ENCODE results near the gene RBMS3. TPM values are rescaled to one million over a fixed set of nuclear protein-coding genes. Genes with fewer than 3 reads are reported as not detected.

The RBMS3 gene
- total RNA-seq, 3 donors from 2014 or later, result 4.6 to 53.6 (median 11.7) TPM

DNA sequence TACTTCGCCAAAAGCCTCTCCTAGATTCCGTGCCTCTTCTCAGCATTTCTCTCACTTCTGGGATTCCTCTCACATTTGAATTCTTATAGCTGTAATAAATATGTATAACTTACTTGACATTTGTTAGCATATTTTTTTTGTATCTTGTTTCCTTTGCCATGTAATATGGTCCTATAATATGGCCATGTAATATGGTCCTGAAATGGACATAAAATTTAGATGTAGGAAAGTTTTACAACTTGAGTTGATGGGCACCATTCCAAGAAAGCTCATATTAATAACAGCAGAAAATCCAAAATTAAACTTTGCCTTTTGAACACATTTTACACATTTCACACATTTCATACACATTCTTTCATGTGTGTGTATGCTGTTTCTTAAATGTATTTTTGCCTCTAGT lies 480.6 kb downstream of the RBMS3 start:
- no peak for ATAC-seq
- no peak overlapping the region for H3K4me3 ChIP-seq
- no peaks in the 10 kb centered on the region for H3K36me3 ChIP-seq (ENCODE audit: low read depth)
- no peak for DNase-seq
- no peaks in the 10 kb centered on the region for H3K9me3 ChIP-seq
- TF ChIP-seq, protein P1, sequence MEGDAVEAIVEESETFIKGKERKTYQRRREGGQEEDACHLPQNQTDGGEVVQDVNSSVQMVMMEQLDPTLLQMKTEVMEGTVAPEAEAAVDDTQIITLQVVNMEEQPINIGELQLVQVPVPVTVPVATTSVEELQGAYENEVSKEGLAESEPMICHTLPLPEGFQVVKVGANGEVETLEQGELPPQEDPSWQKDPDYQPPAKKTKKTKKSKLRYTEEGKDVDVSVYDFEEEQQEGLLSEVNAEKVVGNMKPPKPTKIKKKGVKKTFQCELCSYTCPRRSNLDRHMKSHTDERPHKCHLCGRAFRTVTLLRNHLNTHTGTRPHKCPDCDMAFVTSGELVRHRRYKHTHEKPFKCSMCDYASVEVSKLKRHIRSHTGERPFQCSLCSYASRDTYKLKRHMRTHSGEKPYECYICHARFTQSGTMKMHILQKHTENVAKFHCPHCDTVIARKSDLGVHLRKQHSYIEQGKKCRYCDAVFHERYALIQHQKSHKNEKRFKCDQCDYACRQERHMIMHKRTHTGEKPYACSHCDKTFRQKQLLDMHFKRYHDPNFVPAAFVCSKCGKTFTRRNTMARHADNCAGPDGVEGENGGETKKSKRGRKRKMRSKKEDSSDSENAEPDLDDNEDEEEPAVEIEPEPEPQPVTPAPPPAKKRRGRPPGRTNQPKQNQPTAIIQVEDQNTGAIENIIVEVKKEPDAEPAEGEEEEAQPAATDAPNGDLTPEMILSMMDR (IDR thresholded peaks at IDR 0.05), result no peak
- H3K4me1 ChIP-seq (ENCODE audit: low read depth), result no peaks in the 10 kb centered on the region
- intact Hi-C loops (cut with DNase I, micrococcal nuclease), result loop anchor here in 1 of 2 donors (10.0 kb wide), 1 partner anchor 477 kb away; the partner anchor contains the start of gene RBMS3

DNA sequence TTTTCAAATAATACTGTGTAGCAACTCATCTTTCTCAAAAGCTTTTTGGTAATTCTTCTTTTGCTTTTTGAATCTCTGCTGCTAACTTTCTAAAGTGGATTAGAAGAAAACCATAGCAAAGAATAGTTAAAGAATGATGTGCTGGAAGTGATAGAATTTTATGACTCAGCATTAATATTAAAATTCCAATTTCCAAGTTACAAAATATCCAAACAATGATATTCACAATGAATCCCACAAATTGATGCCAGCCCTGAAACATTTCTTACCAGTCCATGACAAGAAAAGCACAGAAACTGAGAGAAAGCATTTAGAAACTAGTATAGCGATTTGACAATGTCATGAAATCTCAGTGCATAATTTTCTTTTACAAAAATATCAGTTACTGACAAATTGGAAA lies 482.2 kb downstream of the RBMS3 start:
- TF ChIP-seq, protein P1 (IDR thresholded peaks at IDR 0.05), result no peak
- DNase-seq (no peak), ATAC-seq (no peak)
- H3K4me1 ChIP-seq (ENCODE audit: low read depth), result no peaks in the 10 kb centered on the region
- H3K4me3 ChIP-seq, result no peak overlapping the region
- no peaks in the 10 kb centered on the region for H3K9me3 ChIP-seq
- H3K36me3 ChIP-seq (ENCODE audit: low read depth), result no peaks in the 10 kb centered on the region
- intact Hi-C loops (cut with DNase I, micrococcal nuclease), result loop anchor here in 1 of 2 donors (10.0 kb wide), 1 partner anchor 478 kb away; the partner anchor contains the start of gene RBMS3

DNA sequence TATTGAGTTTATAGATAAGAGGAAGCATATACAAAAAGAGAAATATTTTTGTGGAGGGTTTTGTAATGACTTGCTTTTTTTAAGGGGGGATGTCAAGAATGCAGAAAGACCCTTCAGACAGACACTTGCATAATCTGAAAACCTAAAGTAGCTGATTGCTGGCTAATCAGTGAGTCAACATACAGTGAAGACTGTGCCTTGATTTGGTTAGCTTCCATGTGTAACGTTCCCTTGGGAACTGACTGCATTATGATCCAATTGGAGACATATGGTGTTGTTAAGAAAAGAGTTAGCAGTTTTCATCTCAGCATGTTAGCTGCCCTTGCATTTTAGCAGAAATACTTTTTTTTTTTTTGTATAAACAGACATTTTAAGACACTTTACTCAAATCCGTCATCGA lies 483.2 kb downstream of the RBMS3 start:
- TF ChIP-seq, protein P1 (IDR thresholded peaks at IDR 0.05), result no peak
- ATAC-seq, result no peak
- no peaks in the 10 kb centered on the region for H3K9me3 ChIP-seq
- no peak overlapping the region for H3K4me3 ChIP-seq
- H3K4me1 ChIP-seq (ENCODE audit: low read depth), result no peaks in the 10 kb centered on the region
- no peak for DNase-seq
- H3K36me3 ChIP-seq (ENCODE audit: low read depth), result no peaks in the 10 kb centered on the region
- intact Hi-C loops (cut with DNase I, micrococcal nuclease), result loop anchor here in 1 of 2 donors (10.0 kb wide), 1 partner anchor 479 kb away; the partner anchor contains the start of gene RBMS3

DNA sequence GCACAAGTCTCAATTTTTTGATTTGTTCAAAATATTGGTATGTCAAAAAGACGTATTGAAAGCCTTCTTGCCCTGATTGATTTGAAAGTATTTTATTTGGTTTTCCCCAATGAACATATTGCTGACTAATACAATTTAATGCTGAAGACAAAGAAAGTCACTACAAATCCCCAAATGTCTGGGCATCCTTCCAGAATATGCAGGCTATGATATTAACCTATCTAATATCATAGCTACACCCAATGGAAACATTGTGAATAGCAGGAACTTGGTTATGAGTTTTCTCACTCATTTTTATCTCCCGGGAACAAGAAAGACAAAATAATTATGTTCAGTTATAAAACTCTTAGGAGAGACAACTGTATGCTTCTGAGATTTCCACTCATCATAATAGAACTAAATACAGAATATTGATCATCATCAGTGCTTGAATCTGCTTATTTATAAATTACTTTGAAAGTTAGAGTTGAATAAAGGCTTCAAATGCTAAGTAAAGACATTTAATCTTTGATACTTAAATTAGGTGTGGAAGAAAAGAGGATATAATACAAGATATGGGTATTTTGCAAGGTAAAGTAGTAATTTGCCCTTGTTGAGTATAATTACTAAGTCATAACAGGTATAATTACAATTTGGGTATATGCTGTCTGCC lies 483.9 kb downstream of the RBMS3 start:
- intact Hi-C loops (cut with DNase I, micrococcal nuclease), result loop anchor here in 1 of 2 donors (10.0 kb wide), 1 partner anchor 480 kb away; the partner anchor contains the start of gene RBMS3
- TF ChIP-seq, protein P1 (IDR thresholded peaks at IDR 0.05), result no peak
- DNase-seq (no peak), ATAC-seq (no peak)
- no peak overlapping the region for H3K4me3 ChIP-seq
- H3K36me3 ChIP-seq (ENCODE audit: low read depth), result no peaks in the 10 kb centered on the region
- H3K9me3 ChIP-seq, result no peaks in the 10 kb centered on the region
- no peaks in the 10 kb centered on the region for H3K4me1 ChIP-seq (ENCODE audit: low read depth)

DNA sequence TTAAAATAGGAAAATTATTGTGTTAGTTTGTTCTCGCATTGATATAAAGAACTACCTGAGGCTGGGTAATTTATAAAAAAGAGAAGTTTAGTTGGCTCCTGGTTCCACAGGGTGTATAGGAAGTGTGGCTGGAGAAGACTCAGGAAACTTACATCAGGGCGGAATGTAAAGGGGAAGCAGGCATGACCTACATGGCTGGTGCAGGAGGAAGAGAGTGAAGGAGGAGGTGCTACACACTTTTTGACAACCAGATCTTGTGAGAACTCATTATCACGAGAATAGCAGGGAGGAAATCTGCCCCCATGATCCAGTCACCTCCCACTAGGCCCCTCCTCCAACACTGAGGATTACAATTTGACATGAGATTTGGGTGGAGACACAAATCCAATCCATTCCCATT lies 490.7 kb downstream of the RBMS3 start:
- intact Hi-C loops (cut with DNase I, micrococcal nuclease), result no loop called here
- no peaks in the 10 kb centered on the region for H3K9me3 ChIP-seq
- TF ChIP-seq, protein P1 (IDR thresholded peaks at IDR 0.05), result no peak
- DNase-seq, result no peak
- no peak overlapping the region for H3K4me3 ChIP-seq
- no peak for ATAC-seq
- no peaks in the 10 kb centered on the region for H3K36me3 ChIP-seq (ENCODE audit: low read depth)
- no peaks in the 10 kb centered on the region for H3K4me1 ChIP-seq (ENCODE audit: low read depth)
